ENCODE measurements around the gene ENDOD1. TPM values are rescaled to one million over a fixed set of nuclear protein-coding genes. Genes with fewer than 3 reads are reported as not detected.

ENDOD1 gene
- total RNA-seq, 1 donor from 2014 or later = 29.8 TPM

GRCh38 chr11:95137299-95137698 is 47.7 kb downstream of the ENDOD1 start:
- H3K4me2 ChIP-seq (ENCODE audit: low read length) = no peak overlapping the region
- peaks cover 16% of the 10 kb centered on the region for H3K4me1 Mint-ChIP-seq (ENCODE audit: low read depth, unreplicated experiment)
- no peaks in the 10 kb centered on the region for H3K36me3 ChIP-seq (ENCODE audit: insufficient read depth, low read length)
- no peaks in the 10 kb centered on the region for H3K79me2 ChIP-seq (ENCODE audit: insufficient read depth, low read length)
- TF ChIP-seq CTCF (IDR thresholded peaks at IDR 0.05; ENCODE audit: insufficient read depth, low read depth, low read length) = no peak
- TF ChIP-seq EZH2 (IDR thresholded peaks at IDR 0.05; ENCODE audit: insufficient read depth, low read length) = no peak
- no peaks in the 10 kb centered on the region for H4K20me1 ChIP-seq (ENCODE audit: insufficient read depth, low read length)
- H3K27me3 Mint-ChIP-seq (ENCODE audit: low read depth, unreplicated experiment) = no peaks in the 10 kb centered on the region
- peaks cover 11% of the 10 kb centered on the region for H3K4me1 ChIP-seq (ENCODE audit: insufficient read depth, low read length)
- H3K27ac Mint-ChIP-seq (ENCODE audit: unreplicated experiment) = no peak overlapping the region
- H3K27ac ChIP-seq (ENCODE audit: low read depth, low read length) = no peak overlapping the region
- peaks cover 4% of the 10 kb centered on the region for H3K36me3 Mint-ChIP-seq (ENCODE audit: low read depth, unreplicated experiment)
- H3K4me3 ChIP-seq (ENCODE audit: insufficient read depth, low read depth, low read length) = no peak overlapping the region
- FAIRE-seq (no peak), DNase-seq (ENCODE audit: low read depth) (no peak)
- H3K9me3 ChIP-seq (ENCODE audit: insufficient read depth, low read depth, low read length) = no peaks in the 10 kb centered on the region
- no peaks in the 10 kb centered on the region for H3K9me3 Mint-ChIP-seq (ENCODE audit: unreplicated experiment)
- H2AFZ ChIP-seq (ENCODE audit: low read depth, low read length) = no peak overlapping the region
- no peak overlapping the region for H3K4me3 Mint-ChIP-seq (ENCODE audit: unreplicated experiment)
- H3K27me3 ChIP-seq (ENCODE audit: insufficient read depth, low read length) = no peaks in the 10 kb centered on the region
- H3K9ac ChIP-seq (ENCODE audit: low read length) = no peak overlapping the region

- Histone ChIP-seq H3K9ac (ENCODE audit: low read length) (no peak overlapping the region), H3K9me3 (ENCODE audit: insufficient read depth, low read depth, low read length) (no peaks in the 10 kb centered on the region), H3K79me2 (ENCODE audit: insufficient read depth, low read length) (no peaks in the 10 kb centered on the region), H3K27me3 (ENCODE audit: insufficient read depth, low read length) (no peaks in the 10 kb centered on the region), H2AFZ (ENCODE audit: low read depth, low read length) (no peak overlapping the region), H3K27ac (ENCODE audit: low read depth, low read length) (no peak overlapping the region), H3K36me3 (ENCODE audit: insufficient read depth, low read length) (no peaks in the 10 kb centered on the region), H3K4me3 (ENCODE audit: insufficient read depth, low read depth, low read length) (no peak overlapping the region), H3K4me2 (ENCODE audit: low read length) (no peak overlapping the region), H4K20me1 (ENCODE audit: insufficient read depth, low read length) (no peaks in the 10 kb centered on the region), H3K4me1 (ENCODE audit: insufficient read depth, low read length) (peaks cover 11% of the 10 kb centered on the region)
- H3K27me3 Mint-ChIP-seq (ENCODE audit: low read depth, unreplicated experiment) = no peaks in the 10 kb centered on the region
- peak; percentile 9 for FAIRE-seq
- TF ChIP-seq CTCF (IDR thresholded peaks at IDR 0.05; ENCODE audit: insufficient read depth, low read depth, low read length) (no peak), EZH2 (IDR thresholded peaks at IDR 0.05; ENCODE audit: insufficient read depth, low read length) (no peak)
- H3K4me3 Mint-ChIP-seq (ENCODE audit: unreplicated experiment) = no peak overlapping the region
- peaks cover 20% of the 10 kb centered on the region for H3K4me1 Mint-ChIP-seq (ENCODE audit: low read depth, unreplicated experiment)
- H3K36me3 Mint-ChIP-seq (ENCODE audit: low read depth, unreplicated experiment) = peaks cover 4% of the 10 kb centered on the region
- no peak overlapping the region for H3K27ac Mint-ChIP-seq (ENCODE audit: unreplicated experiment)
- DNase-seq (ENCODE audit: low read depth) = no peak
- no peaks in the 10 kb centered on the region for H3K9me3 Mint-ChIP-seq (ENCODE audit: unreplicated experiment)
These were observed 48.8 kb downstream of the ENDOD1 start for GRCh38 chr11:95138448-95138847.

- FAIRE-seq = no peak
- Histone ChIP-seq H3K4me1 (ENCODE audit: insufficient read depth, low read length) (peaks cover 3% of the 10 kb centered on the region), H3K27ac (ENCODE audit: low read depth, low read length) (no peak overlapping the region), H3K4me3 (ENCODE audit: insufficient read depth, low read depth, low read length) (no peak overlapping the region), H3K4me2 (ENCODE audit: low read length) (no peak overlapping the region), H3K9me3 (ENCODE audit: insufficient read depth, low read depth, low read length) (no peaks in the 10 kb centered on the region), H3K79me2 (ENCODE audit: insufficient read depth, low read length) (no peaks in the 10 kb centered on the region), H3K36me3 (ENCODE audit: insufficient read depth, low read length) (no peaks in the 10 kb centered on the region), H3K27me3 (ENCODE audit: insufficient read depth, low read length) (no peaks in the 10 kb centered on the region), H3K9ac (ENCODE audit: low read length) (no peak overlapping the region), H4K20me1 (ENCODE audit: insufficient read depth, low read length) (no peaks in the 10 kb centered on the region), H2AFZ (ENCODE audit: low read depth, low read length) (no peak overlapping the region)
- H3K27me3 Mint-ChIP-seq (ENCODE audit: low read depth, unreplicated experiment) = no peaks in the 10 kb centered on the region
- TF ChIP-seq CTCF (IDR thresholded peaks at IDR 0.05; ENCODE audit: insufficient read depth, low read depth, low read length) (no peak), EZH2 (IDR thresholded peaks at IDR 0.05; ENCODE audit: insufficient read depth, low read length) (no peak)
- no peaks in the 10 kb centered on the region for H3K9me3 Mint-ChIP-seq (ENCODE audit: unreplicated experiment)
- H3K36me3 Mint-ChIP-seq (ENCODE audit: low read depth, unreplicated experiment) = peaks cover 2% of the 10 kb centered on the region
- H3K27ac Mint-ChIP-seq (ENCODE audit: unreplicated experiment) = no peak overlapping the region
- no peak overlapping the region for H3K4me3 Mint-ChIP-seq (ENCODE audit: unreplicated experiment)
- peaks cover 12% of the 10 kb centered on the region for H3K4me1 Mint-ChIP-seq (ENCODE audit: low read depth, unreplicated experiment)
- DNase-seq (ENCODE audit: low read depth) = peak; percentile 73
These were observed 50.9 kb downstream of the ENDOD1 start for GRCh38 chr11:95140397-95141033.

Data from astrocyte (in vitro differentiated cells and primary cell).